K562 (cell line): ENCODE results near the gene FCSK. TPM values are rescaled to one million over a fixed set of nuclear protein-coding genes. Genes with fewer than 3 reads are reported as not detected.
A peak's percentile ranks its signal among the peaks of the same experiment; 100 is the strongest.

Experiments
- CBFB ChIP-seq: sonication (generic); formaldehyde crosslinking; IDR thresholded peaks from 2 replicates; pipeline ENCODE4 v1.4.0; 2020; ENCODE audit warnings: mild to moderate bottlenecking, missing genetic modification reagents
- CEBPG ChIP-seq, 3 experiments: fragments of 200-800 bp in 1 of 3; sonication (Bioruptor generic) in 1 of 3; sonication (generic) in 1 of 3; formaldehyde crosslinking in 1 of 3; IDR thresholded peaks in 2 of 3; conservative IDR thresholded peaks in 1 of 3; 2 replicates each; pipeline versions ENCODE4 v1.6.1 to v1.8.0; 2016 to 2022; ENCODE audit warnings: missing compliant biosample characterization in 2 of 3, missing genetic modification characterization in 2 of 3, mild to moderate bottlenecking in 1 of 3, missing genetic modification reagents in 1 of 3
- DACH1 ChIP-seq: fragments of 450-650 bp; IDR thresholded peaks from 2 replicates; pipeline ENCODE4 v1.6.1; 2018; ENCODE audit not compliant: partially characterized antibody
- DDX20 ChIP-seq: fragments of 450-650 bp; IDR thresholded peaks from 2 replicates; pipeline ENCODE4 v1.6.1; 2016; ENCODE audit warnings: missing genetic modification characterization, low read depth, mild to moderate bottlenecking, missing compliant biosample characterization, moderate library complexity
- ETV5 ChIP-seq: sonication (generic); formaldehyde crosslinking; IDR thresholded peaks from 2 replicates; pipeline ENCODE4 v1.4.0; 2020; ENCODE audit warnings: low read depth, mild to moderate bottlenecking, missing genetic modification reagents
- HDAC6 ChIP-seq: IDR thresholded peaks from 2 replicates; pipeline ENCODE4 v1.6.1; 2012; ENCODE audit warnings: low read depth, mild to moderate bottlenecking, control low read depth, inconsistent platforms, low read length, moderate library complexity
- HNRNPL ChIP-seq: fragments of 200-400 bp; formaldehyde crosslinking; IDR thresholded peaks from 2 replicates; pipeline ENCODE4 v1.6.1; 2017; ENCODE audit warnings: low read depth, mild to moderate bottlenecking, low read length
- IFI16 ChIP-seq: fragments of 250-450 bp; sonication (Bioruptor Pico); IDR thresholded peaks from 2 replicates; pipeline ENCODE4 v2.1.2; 2022; ENCODE audit warnings: mild to moderate bottlenecking, inconsistent platforms
- KDM1A ChIP-seq, 2 experiments: fragments of 450-650 bp; IDR thresholded peaks; 2 replicates each; pipeline ENCODE4 v1.6.1; 2016; ENCODE audit warnings: mild to moderate bottlenecking in 2 of 2
- PCBP2 ChIP-seq: fragments of 200-400 bp; formaldehyde crosslinking; IDR thresholded peaks from 2 replicates; pipeline ENCODE4 v1.6.1; 2018; ENCODE audit warnings: low read length, low read depth, mild to moderate bottlenecking, moderate library complexity; ENCODE audit not compliant: poor library complexity, severe bottlenecking
- POLR2AphosphoS5 ChIP-seq: IDR thresholded peaks from 2 replicates; pipeline ENCODE4 v1.6.1; 2011; ENCODE audit warnings: mild to moderate bottlenecking, low read depth, low read length, moderate library complexity; ENCODE audit not compliant: control insufficient read depth, insufficient read depth
- POLR2G ChIP-seq: fragments of 200-400 bp; formaldehyde crosslinking; IDR thresholded peaks from 2 replicates; pipeline ENCODE4 v1.6.1; 2017; ENCODE audit warnings: low read depth, mild to moderate bottlenecking, antibody characterized with exemption, low read length, moderate library complexity
- ZNF311 ChIP-seq: fragments of 250-450 bp; sonication (Bioruptor Pico); IDR thresholded peaks from 2 replicates; pipeline ENCODE4 v1.4.0; 2020; ENCODE audit warnings: mild to moderate bottlenecking, moderate library complexity
- ZNF324 ChIP-seq: fragments of 250-450 bp; sonication (Bioruptor Pico); IDR thresholded peaks from 2 replicates; pipeline ENCODE4 v1.4.0; 2020; ENCODE audit warnings: mild to moderate bottlenecking
- ZNF431 ChIP-seq: sonication (generic); formaldehyde crosslinking; IDR thresholded peaks from 2 replicates; pipeline ENCODE4 v1.8.0; 2022; ENCODE audit warnings: mild to moderate bottlenecking, missing genetic modification reagents
- ZNF695 ChIP-seq: fragments of 450-650 bp; formaldehyde crosslinking; IDR thresholded peaks from 2 replicates; pipeline ENCODE4 v1.4.0; 2020; ENCODE audit warnings: mild to moderate bottlenecking, moderate library complexity
- polyA plus RNA-seq, 8 experiments: library from polyadenylated mRNA; depleted of rRNA in 4 of 8; stranded (reverse) in 5 of 8; unstranded in 3 of 8; fragments of >200 nt; fragmentation: Nextera tagmentation in 2 of 8; fragmentation: Illumina TruSeq in 1 of 8; extraction: Ambion mirVana in 2 of 8; extraction: Trizol in 1 of 8; gene quantifications; 2 replicates each; pipeline versions ENCODE4 v1.2.1 to v1.2.3, GENCODE V29; 2011 to 2014; ENCODE audit warnings: inconsistent platforms in 1 of 8, missing spikeins in 1 of 8
- total RNA-seq, 7 experiments: library from RNA; depleted of rRNA in 6 of 7; stranded (reverse); fragments of >200 nt in 6 of 7; fragmentation: Illumina TruSeq in 2 of 7; extraction: Trizol in 2 of 7; gene quantifications; 2 replicates each; pipeline versions ENCODE4 v1.2.1 to v1.2.3, GENCODE V29; 2011 to 2021; ENCODE audit warnings: low replicate concordance in 1 of 7
- TF ChIP-seq, protein P1 (sequence below): fragments of 200-800 bp; sonication (Bioruptor generic); IDR thresholded peaks from 2 replicates; pipeline ENCODE4 v1.6.1; 2017; ENCODE audit warnings: missing genetic modification characterization, missing compliant biosample characterization
- TF ChIP-seq, protein P2 (sequence below), 2 experiments: fragments of 200-800 bp in 1 of 2; sonication (Bioruptor generic) in 1 of 2; sonication (generic) in 1 of 2; formaldehyde crosslinking in 1 of 2; IDR thresholded peaks in 1 of 2; conservative IDR thresholded peaks in 1 of 2; 2 replicates each; pipeline versions ENCODE4 v1.5.0 to v1.6.1; 2016 to 2020; ENCODE audit warnings: missing compliant biosample characterization in 1 of 2, missing genetic modification characterization in 1 of 2, missing genetic modification reagents in 1 of 2
- TF ChIP-seq, protein P3 (sequence below): fragments of 200-800 bp; sonication (Bioruptor generic); IDR thresholded peaks from 2 replicates; pipeline ENCODE4 v1.6.1; 2017; ENCODE audit warnings: missing genetic modification characterization, missing compliant biosample characterization

Gene FCSK
- total and polyA plus RNA-seq, 9 of the 15 experiments (the other 6 are each of a cell fraction or from before 2014, with no cell fraction given): 0.92 to 18.6 (median 8.3) TPM

DNA sequence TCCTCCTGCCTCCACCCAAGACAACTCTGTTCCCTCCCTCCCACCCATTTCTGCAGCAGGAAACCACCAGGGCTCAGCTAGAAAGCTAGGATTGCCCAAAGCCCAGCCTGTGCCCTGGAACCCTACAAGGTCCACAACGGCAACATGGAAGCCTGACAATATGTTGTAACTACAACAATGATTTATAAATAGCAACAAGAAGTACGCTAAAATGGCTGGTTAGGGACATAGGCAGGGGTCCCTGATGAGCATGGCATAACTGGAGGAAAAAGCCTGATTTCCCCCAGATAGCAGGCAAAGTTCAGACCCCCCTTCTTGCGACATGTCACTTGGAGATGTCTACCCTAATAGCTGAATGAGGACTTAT is 22.1 kb upstream of the FCSK start (continued):
- TF ChIP-seq ZNF431 (no peak), CBFB (CRISPR knock-in tag) (no peak), ZNF695 (CRISPR knock-in tag) (no peak), ZNF311 (CRISPR knock-in tag) (no peak), KDM1A (IDR thresholded peaks at IDR 0.05) (no peak), IFI16 (CRISPR knock-in tag) (no peak), DDX20 (tag) (no peak), POLR2AphosphoS5 (no peak), ETV5 (CRISPR knock-in tag) (no peak), ZNF324 (CRISPR knock-in tag) (no peak), POLR2G (no peak), HNRNPL (no peak), DACH1 (no peak), HDAC6 (no peak), PCBP2 (no peak), CEBPG (CRISPR knock-in tag; IDR thresholded peaks at IDR 0.05) (no peak), CEBPG (tag; conservative IDR thresholded peaks at IDR 0.05 in 1 of 2, IDR thresholded peaks at IDR 0.05 in 1 of 2) (peak in 1 of 2 experiments; percentile 22; a peak in 1 of 4 replicates)
- TF ChIP-seq, protein P1, sequence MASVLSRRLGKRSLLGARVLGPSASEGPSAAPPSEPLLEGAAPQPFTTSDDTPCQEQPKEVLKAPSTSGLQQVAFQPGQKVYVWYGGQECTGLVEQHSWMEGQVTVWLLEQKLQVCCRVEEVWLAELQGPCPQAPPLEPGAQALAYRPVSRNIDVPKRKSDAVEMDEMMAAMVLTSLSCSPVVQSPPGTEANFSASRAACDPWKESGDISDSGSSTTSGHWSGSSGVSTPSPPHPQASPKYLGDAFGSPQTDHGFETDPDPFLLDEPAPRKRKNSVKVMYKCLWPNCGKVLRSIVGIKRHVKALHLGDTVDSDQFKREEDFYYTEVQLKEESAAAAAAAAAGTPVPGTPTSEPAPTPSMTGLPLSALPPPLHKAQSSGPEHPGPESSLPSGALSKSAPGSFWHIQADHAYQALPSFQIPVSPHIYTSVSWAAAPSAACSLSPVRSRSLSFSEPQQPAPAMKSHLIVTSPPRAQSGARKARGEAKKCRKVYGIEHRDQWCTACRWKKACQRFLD: 0 out of 2 replicates have a peak, but pooled peaks have one; percentile 38
- TF ChIP-seq, protein P2, sequence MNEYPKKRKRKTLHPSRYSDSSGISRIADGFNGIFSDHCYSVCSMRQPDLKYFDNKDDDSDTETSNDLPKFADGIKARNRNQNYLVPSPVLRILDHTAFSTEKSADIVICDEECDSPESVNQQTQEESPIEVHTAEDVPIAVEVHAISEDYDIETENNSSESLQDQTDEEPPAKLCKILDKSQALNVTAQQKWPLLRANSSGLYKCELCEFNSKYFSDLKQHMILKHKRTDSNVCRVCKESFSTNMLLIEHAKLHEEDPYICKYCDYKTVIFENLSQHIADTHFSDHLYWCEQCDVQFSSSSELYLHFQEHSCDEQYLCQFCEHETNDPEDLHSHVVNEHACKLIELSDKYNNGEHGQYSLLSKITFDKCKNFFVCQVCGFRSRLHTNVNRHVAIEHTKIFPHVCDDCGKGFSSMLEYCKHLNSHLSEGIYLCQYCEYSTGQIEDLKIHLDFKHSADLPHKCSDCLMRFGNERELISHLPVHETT (CRISPR knock-in tag; conservative IDR thresholded peaks at IDR 0.05 in 1 of 2, IDR thresholded peaks at IDR 0.05 in 1 of 2): 0 out of 4 replicates have a peak, but pooled peaks of 1 of the 2 experiments have one; percentile 26
- TF ChIP-seq, protein P3, sequence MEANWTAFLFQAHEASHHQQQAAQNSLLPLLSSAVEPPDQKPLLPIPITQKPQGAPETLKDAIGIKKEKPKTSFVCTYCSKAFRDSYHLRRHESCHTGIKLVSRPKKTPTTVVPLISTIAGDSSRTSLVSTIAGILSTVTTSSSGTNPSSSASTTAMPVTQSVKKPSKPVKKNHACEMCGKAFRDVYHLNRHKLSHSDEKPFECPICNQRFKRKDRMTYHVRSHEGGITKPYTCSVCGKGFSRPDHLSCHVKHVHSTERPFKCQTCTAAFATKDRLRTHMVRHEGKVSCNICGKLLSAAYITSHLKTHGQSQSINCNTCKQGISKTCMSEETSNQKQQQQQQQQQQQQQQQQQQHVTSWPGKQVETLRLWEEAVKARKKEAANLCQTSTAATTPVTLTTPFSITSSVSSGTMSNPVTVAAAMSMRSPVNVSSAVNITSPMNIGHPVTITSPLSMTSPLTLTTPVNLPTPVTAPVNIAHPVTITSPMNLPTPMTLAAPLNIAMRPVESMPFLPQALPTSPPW (CRISPR knock-in tag): peak; percentile 3; the same call in 1 of the 2 replicates
